Neural cell (in vitro differentiated cells): ENCODE measurements around the gene FCAMR. TPM values are rescaled to one million over a fixed set of nuclear protein-coding genes. Genes with fewer than 3 reads are reported as not detected.

Experiments
- H2AFZ ChIP-seq: fragments of 200-600, 300-800 bp; sonication (generic), shearing (Covaris generic); 2 replicates; pipeline ENCODE4 v1.6.0; 2014; ENCODE audit warnings: low read depth, mild to moderate bottlenecking, antibody characterized with exemption, low read length, moderate library complexity
- H3F3A ChIP-seq: fragments of 200-600 bp; shearing (Covaris generic); 2 replicates; pipeline ENCODE4 v1.6.1; 2016; ENCODE audit warnings: mild to moderate bottlenecking, moderate library complexity, mixed read lengths, antibody characterized with exemption, low read length; ENCODE audit not compliant: insufficient read depth, poor library complexity, severe bottlenecking
- H3K27ac ChIP-seq: fragments of 200-600, 300-800 bp; sonication (generic), shearing (Covaris generic); 2 replicates; pipeline ENCODE4 v1.5.1; 2014; ENCODE audit warnings: mild to moderate bottlenecking, low read length, moderate library complexity
- H3K27me3 ChIP-seq: fragments of 300-800, 200-600 bp; sonication (generic), shearing (Covaris generic); 2 replicates; pipeline ENCODE4 v1.6.0; 2014; ENCODE audit warnings: mild to moderate bottlenecking, low read depth, low read length, moderate library complexity; ENCODE audit not compliant: insufficient read depth
- H3K36me3 ChIP-seq: fragments of 300-800, 200-600 bp; sonication (generic), shearing (Covaris generic); 2 replicates; pipeline ENCODE4 v1.5.1; 2014; ENCODE audit warnings: mild to moderate bottlenecking, antibody characterized with exemption, low read length, moderate library complexity; ENCODE audit not compliant: insufficient read depth
- H3K4me2 ChIP-seq: fragments of 300-800, 200-600 bp; sonication (generic), shearing (Covaris generic); 2 replicates; pipeline ENCODE4 v1.6.0; 2014; ENCODE audit warnings: mild to moderate bottlenecking, low read length
- H3K4me3 ChIP-seq: fragments of 300-800, 200-600 bp; sonication (generic), shearing (Covaris generic); 2 replicates; pipeline ENCODE4 v1.5.1; 2014; ENCODE audit warnings: mild to moderate bottlenecking, low read length, moderate library complexity
- H3K79me2 ChIP-seq: fragments of 200-600 bp; shearing (Covaris generic); replicated peaks from 2 replicates; pipeline ENCODE4 v1.6.0; 2014; ENCODE audit warnings: mild to moderate bottlenecking, low read length, moderate library complexity; ENCODE audit not compliant: insufficient read depth
- H3K9ac ChIP-seq: fragments of 300-800, 200-600 bp; sonication (generic), shearing (Covaris generic); 2 replicates; pipeline ENCODE4 v1.6.1; 2016; ENCODE audit warnings: mild to moderate bottlenecking, low read length, mixed read lengths
- H3K9me2 ChIP-seq: fragments of 200-600 bp; shearing (Covaris generic); 2 replicates; pipeline ENCODE4 v1.6.1; 2016; ENCODE audit warnings: mild to moderate bottlenecking, low read length, mixed read lengths; ENCODE audit not compliant: insufficient read depth
- H3K9me3 ChIP-seq: fragments of 200-600, 300-800 bp; sonication (generic), shearing (Covaris generic); 2 replicates; pipeline ENCODE4 v1.6.1; 2016; ENCODE audit warnings: mild to moderate bottlenecking, mixed run types, low read length, moderate library complexity, mixed read lengths
- H4K20me1 ChIP-seq: fragments of 200-600 bp; shearing (Covaris generic); 2 replicates; pipeline ENCODE4 v1.6.1; 2016; ENCODE audit warnings: mild to moderate bottlenecking, mixed run types; ENCODE audit not compliant: insufficient read depth
- EP300 ChIP-seq: fragments of 450-650 bp; conservative IDR thresholded peaks from 2 replicates; pipeline ENCODE4 v1.6.1; 2014; ENCODE audit warnings: antibody characterized with exemption, mild to moderate bottlenecking, moderate library complexity; ENCODE audit not compliant: poor library complexity, severe bottlenecking
- EZH2 ChIP-seq: fragments of 200-600, 300-800 bp; shearing (Covaris generic), sonication (generic); IDR thresholded peaks from 2 replicates; pipeline ENCODE4 v1.6.1; 2014; ENCODE audit warnings: antibody characterized with exemption, low read length, borderline replicate concordance, mild to moderate bottlenecking; ENCODE audit not compliant: insufficient read depth, poor library complexity, severe bottlenecking
- MXI1 ChIP-seq: fragments of 450-650 bp; conservative IDR thresholded peaks from 2 replicates; pipeline ENCODE4 v1.6.1; 2014; ENCODE audit warnings: antibody characterized with exemption, mild to moderate bottlenecking; ENCODE audit not compliant: poor library complexity, severe bottlenecking
- POLR2AphosphoS5 ChIP-seq: IDR thresholded peaks from 2 replicates; pipeline ENCODE4 v1.6.1; 2012
- RAD21 ChIP-seq: fragments of 450-650 bp; conservative IDR thresholded peaks from 2 replicates; pipeline ENCODE4 v1.6.1; 2014; ENCODE audit warnings: antibody characterized with exemption, mild to moderate bottlenecking, moderate library complexity
- REST ChIP-seq: IDR thresholded peaks from 2 replicates; pipeline ENCODE4 v1.6.1; 2012; ENCODE audit warnings: borderline replicate concordance
- SMC3 ChIP-seq: fragments of 450-650 bp; conservative IDR thresholded peaks from 2 replicates; pipeline ENCODE4 v1.6.1; 2014; ENCODE audit warnings: antibody characterized with exemption, mild to moderate bottlenecking, moderate library complexity; ENCODE audit not compliant: poor library complexity
- TAF1 ChIP-seq: IDR thresholded peaks from 2 replicates; pipeline ENCODE4 v1.6.1; 2012; ENCODE audit warnings: low read depth
- polyA plus RNA-seq: library from polyadenylated mRNA; depleted of rRNA; stranded (reverse); fragments of >200 nt; gene quantifications from 2 replicates; pipeline ENCODE4 v1.2.3, GENCODE V29; 2014
- TF ChIP-seq, protein P1 (sequence below): fragments of 450-650 bp; IDR thresholded peaks from 2 replicates; pipeline ENCODE4 v1.5.1; 2014; ENCODE audit warnings: antibody characterized with exemption, mild to moderate bottlenecking, moderate library complexity; ENCODE audit not compliant: poor library complexity, severe bottlenecking

The FCAMR gene
- polyA plus RNA-seq, 1 donor from 2014 or later = not detected

DNA sequence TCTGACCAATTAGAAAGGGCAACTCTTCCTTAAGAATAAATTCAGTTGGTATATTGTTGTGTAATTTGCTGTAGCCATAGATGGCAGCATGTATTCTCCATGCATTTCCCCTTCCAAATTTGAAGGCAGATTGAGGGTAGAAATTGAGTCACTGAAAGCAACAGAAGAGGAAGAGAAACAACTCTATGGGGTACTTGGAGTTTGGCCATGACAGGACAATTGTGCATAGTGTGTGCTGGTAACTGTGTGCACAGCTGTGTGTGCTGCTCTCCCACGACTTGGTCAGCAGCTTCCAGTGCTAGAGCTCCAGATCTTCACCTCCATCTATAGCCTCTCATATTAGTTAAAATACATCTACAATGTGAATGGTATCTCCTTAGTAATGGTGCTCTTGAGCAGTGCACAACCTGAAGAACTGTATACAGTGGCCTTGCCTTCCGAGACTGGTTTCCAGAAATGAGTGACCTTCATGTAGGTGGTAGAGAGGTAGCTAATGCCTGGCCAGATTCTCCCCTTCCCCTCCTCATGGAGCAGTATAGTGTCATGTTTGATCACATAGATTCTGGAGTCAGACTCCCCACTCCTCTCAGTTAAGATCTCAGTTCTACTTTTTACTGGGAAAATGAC is 882 bp upstream of the FCAMR start:
- TF ChIP-seq POLR2AphosphoS5 (no peak), RAD21 (no peak), REST (no peak), EP300 (no peak), SMC3 (no peak), EZH2 (no peak), TAF1 (no peak), MXI1 (no peak)
- TF ChIP-seq, protein P1, sequence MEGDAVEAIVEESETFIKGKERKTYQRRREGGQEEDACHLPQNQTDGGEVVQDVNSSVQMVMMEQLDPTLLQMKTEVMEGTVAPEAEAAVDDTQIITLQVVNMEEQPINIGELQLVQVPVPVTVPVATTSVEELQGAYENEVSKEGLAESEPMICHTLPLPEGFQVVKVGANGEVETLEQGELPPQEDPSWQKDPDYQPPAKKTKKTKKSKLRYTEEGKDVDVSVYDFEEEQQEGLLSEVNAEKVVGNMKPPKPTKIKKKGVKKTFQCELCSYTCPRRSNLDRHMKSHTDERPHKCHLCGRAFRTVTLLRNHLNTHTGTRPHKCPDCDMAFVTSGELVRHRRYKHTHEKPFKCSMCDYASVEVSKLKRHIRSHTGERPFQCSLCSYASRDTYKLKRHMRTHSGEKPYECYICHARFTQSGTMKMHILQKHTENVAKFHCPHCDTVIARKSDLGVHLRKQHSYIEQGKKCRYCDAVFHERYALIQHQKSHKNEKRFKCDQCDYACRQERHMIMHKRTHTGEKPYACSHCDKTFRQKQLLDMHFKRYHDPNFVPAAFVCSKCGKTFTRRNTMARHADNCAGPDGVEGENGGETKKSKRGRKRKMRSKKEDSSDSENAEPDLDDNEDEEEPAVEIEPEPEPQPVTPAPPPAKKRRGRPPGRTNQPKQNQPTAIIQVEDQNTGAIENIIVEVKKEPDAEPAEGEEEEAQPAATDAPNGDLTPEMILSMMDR = no peak
- Histone ChIP-seq H2AFZ (no peak overlapping the region), H3K9me3 (no peaks in the 10 kb centered on the region), H3K27ac (no peak overlapping the region), H3K4me3 (no peak overlapping the region), H3K36me3 (no peaks in the 10 kb centered on the region), H3K79me2 (no peaks in the 10 kb centered on the region), H3K27me3 (no peaks in the 10 kb centered on the region), H3K9ac (no peak overlapping the region), H4K20me1 (no peaks in the 10 kb centered on the region), H3F3A (no peaks in the 10 kb centered on the region), H3K4me2 (no peak overlapping the region), H3K9me2 (no peaks in the 10 kb centered on the region)

DNA sequence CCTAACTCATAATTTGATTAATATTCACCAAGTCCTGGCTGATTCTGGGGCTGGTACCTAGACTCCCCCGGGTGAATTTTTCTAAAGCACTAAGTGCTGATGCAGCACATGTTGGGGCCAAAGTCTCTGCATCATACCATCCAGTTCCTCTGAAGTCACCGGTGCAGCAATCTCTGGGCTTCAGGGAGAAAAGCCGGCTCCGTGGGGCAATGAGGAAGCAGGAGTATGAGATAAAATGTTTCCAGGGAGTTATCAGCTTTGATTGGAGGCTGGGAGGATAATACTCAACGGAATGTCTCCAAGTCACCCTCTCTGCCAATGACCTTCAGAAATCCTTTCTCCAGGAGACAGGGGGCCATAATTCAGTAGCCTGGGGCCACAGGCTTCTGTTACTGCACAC is 1.2 kb downstream of the FCAMR start:
- Histone ChIP-seq H3K36me3 (no peaks in the 10 kb centered on the region), H3K79me2 (no peaks in the 10 kb centered on the region), H3K9ac (no peak overlapping the region), H3F3A (no peaks in the 10 kb centered on the region), H2AFZ (no peak overlapping the region), H4K20me1 (no peaks in the 10 kb centered on the region), H3K4me3 (no peak overlapping the region), H3K4me2 (no peak overlapping the region), H3K9me3 (no peaks in the 10 kb centered on the region), H3K27ac (no peak overlapping the region), H3K27me3 (no peaks in the 10 kb centered on the region), H3K9me2 (no peaks in the 10 kb centered on the region)
- no peak for TF ChIP-seq EP300
- TF ChIP-seq TAF1 = no peak
- TF ChIP-seq MXI1 = no peak
- no peak for TF ChIP-seq POLR2AphosphoS5
- TF ChIP-seq REST = no peak
- TF ChIP-seq RAD21 = no peak
- TF ChIP-seq, protein P1 = no peak
- TF ChIP-seq SMC3 = no peak
